HG03175 (cell line): ENCODE data around the gene WAC.
"Not testable (repeated sequence)": the region's sequence is repeated elsewhere in the genome, so short reads cannot be mapped to it uniquely, and the experiment has no call there.

Experiments used
- ATAC-seq: cut with Tn5 transposase; IDR thresholded peaks from one replicate; pipeline ENCODE4 v1.9.1; 2021; ENCODE audit warnings: mild to moderate bottlenecking, moderate library complexity; ENCODE audit not compliant: unreplicated experiment

Gene WAC

DNA sequence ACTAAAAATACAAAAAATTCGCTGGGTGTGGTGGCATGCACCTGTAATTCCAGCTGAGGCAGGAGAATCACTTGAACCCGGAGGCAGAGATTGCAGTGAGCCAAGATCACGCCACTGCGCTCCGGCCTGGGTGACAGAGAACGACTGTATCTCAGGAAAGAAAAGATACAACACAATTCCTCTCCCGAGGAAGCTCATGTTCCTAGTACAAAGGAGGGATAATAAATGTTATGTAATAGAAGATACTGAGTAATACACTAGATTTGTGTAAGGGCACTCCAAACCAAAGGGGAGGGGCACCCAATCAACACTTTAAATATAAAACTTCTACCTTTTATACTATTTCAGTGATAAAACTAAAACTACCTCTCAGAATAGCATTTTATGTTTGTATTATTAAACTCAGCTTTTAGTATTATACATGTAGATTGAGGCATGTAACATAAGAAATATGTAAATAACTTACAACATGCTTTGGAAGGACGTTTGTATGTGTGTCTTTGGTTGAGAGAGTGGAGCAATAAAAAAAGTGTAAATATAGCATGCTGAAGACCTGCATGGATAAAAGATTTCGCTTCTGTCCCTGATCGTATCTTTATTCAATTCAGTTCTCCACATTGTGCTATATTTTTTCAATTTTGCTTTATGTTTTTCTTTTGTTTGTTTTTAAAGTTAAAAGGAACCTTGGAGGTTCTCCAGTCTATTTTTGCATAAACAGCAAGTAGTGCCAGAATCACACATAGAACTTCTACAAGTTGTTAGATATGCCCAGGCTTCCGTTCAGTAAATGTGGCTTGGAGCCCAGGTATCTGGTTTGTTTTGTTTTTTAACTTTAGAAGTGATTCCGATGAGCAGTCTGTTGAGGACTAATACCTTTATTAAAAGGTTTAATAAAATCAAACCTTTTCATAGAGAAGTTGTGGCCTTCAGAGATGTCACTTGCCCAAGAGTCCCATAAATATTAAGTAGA is 71.9 kb downstream of the WAC start:
- ATAC-seq: no peak

DNA sequence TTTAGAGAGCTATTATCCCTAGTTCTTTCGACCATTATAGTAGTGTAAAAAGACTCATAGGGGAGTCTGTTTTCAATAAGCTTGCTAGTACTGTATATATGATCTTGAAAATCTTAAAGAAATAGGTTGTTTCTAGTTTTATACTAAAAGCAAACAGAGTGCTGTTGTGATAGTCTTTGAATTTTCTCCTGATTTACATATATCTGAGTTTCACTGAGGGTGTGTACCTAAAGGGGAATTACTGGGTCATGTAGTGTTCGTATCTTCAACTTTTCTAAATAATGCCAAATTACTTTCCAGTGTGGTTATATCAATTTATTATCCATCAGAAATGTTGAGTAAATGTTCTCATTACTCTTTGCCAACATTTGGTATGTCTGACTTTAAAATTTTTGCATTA is 73.7 kb downstream of the WAC start:
- no peak for ATAC-seq

DNA sequence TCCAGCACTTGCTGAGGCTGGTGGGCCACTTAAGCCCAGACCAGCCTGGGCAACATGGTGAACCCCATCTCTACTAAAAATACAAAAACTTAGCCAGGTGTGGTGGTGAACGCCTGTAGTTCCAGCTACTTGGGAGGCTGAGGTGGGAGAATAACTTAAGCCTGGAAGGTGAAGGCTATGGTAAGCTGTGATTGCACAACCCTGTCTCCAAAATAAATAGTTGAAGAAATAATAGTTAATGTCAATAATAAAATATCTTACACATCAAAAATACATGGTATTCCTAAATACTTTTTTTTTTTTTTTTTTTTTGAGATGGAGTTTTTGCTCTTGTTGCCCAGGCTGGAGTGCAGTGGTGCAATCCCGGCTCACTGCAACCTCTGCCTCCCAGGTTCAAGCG is 76.7 kb downstream of the WAC start:
- not testable (repeated sequence) for ATAC-seq

DNA sequence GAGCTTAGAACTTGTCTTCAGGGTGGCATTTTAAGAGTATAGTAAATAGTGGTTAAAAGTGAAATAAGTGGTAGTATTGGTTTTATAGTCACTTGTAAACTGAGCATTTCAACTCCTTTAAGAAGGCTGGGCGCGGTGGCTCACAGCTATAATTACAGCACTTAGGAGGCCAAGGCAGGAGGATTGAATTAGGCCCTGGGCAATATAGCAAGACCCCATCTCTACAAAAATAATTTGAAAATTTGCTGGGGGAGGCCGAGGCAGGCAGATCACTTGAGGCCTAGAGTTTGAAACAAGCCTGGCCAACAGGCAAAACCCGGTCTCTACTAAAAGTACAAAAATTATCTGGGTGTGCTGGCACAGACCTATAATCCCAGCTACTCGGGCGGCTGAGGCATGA is 80.0 kb downstream of the WAC start:
- ATAC-seq: no peak

DNA sequence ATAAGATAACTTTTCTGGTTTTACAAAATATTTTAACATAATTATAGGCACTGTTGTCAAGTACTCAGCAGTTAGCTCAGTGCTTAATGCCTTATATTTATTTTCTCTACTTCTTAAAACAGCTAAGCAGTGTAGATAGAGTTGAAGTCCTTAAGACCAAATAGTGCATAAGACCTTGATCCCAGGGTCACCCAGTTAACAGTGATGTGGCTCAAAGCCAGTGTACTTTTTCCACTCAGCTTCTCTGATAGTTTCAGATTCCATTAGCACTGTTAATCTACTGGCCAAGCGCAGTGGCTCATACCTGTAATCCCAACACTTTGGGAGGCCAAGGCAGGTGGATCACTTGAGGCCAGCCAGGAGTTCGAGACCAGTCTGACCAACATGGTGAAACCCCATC is 83.6 kb downstream of the WAC start:
- ATAC-seq: no peak

DNA sequence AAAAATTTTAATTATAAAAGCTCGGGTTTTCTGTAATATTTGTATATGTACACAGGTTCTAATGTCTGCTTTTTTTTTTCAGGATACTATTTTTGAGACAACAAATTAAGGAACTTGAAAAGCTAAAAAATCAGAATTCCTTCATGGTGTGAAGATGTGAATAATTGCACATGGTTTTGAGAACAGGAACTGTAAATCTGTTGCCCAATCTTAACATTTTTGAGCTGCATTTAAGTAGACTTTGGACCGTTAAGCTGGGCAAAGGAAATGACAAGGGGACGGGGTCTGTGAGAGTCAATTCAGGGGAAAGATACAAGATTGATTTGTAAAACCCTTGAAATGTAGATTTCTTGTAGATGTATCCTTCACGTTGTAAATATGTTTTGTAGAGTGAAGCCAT is 86.5 kb downstream of the WAC start:
- no peak for ATAC-seq

DNA sequence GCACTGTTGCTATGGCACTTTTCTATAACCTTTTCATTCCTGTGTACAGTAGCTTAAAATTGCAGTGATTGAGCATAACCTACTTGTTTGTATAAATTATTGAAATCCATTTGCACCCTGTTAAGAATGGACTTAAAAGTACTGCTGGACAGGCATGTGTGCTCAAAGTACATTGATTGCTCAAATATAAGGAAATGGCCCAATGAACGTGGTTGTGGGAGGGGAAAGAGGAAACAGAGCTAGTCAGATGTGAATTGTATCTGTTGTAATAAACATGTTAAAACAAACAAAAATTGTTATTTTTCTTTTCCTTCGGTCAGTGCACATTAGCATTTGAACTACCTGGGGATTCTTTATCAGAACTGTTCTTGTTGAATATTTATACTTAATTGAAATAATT is 87.3 kb downstream of the WAC start:
- no peak for ATAC-seq

DNA sequence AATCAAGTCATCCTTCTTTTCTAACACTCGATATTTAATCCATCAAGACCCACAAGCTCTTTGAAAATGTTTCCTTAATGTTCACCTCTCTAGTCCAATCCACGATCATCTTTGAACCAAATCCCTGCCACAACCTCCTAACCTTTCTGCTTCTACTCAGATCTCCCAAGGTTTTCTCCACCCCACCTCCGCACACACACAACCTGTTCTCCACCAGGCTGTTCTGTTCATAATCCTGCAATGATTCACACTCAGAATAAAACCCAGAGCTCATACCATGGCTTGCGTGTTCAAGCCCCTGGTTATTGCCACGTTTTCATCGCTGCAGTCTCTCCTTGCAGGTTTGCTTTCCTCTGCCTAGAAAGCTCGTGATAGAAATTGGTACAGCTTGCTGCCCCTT is 90.6 kb downstream of the WAC start:
- no peak for ATAC-seq

DNA sequence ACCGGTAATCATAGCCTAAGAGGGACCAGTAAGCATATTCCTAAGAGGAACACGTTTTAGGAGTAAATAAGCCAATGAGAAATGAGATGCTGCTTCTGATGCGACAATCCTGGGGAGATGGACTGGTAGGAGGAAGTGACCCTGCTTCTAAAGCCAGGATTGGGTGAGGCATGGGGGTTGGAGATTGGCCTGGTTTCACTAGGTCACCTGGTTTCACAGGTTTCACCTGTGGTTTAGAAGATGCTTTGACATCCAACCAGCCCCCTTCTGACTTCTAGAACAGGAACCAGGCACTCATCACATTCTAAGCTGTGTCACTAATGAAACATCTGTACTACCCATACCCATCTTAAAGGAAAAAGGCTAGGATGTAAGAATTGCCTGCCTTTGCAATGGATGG is 91.4 kb downstream of the WAC start:
- peak; percentile 55 for ATAC-seq

DNA sequence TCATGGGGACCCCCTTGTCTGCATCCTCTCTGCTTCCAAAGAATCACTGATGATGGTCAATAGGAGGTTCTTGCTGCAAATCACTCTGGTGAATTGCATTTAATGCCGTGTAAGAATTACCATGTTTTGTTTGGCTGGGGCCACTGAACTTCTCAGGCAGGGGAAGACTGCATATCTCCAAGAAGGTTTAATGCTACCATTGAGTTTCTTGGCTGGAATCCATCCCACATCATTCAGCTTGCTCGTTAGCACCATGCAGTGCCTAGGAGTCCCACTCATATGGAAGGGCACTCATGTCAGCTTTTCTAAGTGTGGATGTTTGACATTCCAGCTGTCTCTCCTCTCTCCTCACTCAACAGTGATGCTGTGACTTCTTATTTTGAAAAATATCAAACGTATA is 94.2 kb downstream of the WAC start:
- ATAC-seq: no peak

DNA sequence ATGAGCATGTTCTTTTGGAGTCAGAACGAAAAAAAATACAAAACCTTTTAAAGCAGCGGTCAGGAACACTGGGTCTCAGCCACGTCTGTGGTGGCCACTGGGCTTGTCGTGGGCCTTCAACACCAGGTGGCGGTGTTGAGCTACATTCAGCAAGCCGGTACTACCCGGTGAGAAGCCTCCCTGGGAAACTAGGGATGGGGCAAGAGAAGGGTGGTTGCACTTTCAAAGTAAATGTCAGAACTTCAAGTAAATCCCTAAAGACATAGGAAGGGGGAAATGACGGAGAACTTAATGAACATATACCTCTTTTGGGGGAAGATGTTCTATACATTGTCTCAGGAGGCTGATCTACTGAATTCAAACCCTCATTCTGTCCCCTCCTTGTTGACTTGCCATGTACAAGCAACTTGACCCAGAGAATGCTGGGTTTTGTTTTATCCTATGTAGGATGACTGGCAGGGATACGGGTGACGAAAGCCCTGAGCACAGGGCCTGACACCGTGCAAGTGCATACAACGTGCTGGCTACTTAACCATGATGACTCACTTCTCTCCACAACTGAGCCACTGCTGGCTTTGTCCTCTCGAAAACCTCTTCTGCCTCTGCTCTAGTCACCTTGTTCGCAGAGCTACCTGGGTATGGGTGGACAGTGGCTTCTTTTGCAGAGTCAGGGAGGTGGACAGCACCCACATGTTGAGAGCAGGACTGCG is 95.4 kb downstream of the WAC start:
- peak; percentile 64 for ATAC-seq

DNA sequence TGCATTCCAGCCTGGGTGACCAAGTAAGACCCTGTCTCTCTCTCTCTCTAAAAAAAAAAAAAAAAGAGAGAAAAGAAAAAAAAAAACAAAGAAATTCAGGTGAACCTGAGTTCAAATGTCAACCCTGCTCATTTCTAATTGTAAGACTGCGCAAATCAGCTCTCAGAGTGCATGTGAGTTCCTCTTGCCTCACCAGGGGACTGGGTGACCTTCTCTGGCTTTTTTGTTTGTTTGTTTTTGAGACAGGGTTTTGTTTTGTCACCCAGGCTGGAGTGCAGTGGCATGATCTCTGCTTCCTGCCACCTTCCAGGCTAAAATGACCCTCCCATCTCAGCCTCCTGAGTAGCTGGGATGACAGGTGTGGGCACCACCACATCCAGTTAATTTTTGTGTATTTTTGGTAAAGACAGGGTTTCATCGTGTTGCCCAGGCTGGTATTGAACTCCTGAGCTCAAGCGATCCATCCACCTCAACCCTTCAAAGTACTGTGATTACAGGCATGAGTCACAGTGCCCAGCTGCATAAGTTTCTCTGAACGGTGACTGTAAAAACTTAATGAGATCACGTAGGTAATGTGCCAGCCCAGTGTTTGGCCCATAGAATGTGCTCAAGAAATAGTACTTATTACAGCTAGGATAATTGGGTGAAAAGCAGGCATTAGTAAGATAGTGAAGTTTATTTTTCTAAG is 99.1 kb downstream of the WAC start:
- ATAC-seq: no peak

DNA sequence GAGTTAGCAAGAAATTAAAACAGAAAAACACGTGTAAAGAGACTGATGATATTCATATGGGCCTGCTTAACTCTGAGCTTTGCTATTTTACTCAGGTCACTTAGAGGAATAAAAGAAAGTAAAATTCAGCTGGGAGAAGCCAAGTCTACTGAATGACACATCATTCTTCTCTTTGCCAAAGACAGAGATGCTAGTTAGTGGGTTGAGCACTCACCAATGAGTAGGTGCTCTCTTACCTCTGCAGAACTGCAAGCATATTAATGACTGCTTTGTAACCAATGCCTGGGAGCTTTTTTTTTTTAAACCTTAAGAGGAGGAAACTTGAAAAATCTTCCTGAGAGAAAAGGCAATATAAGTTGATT is 99.6 kb downstream of the WAC start:
- no peak for ATAC-seq

DNA sequence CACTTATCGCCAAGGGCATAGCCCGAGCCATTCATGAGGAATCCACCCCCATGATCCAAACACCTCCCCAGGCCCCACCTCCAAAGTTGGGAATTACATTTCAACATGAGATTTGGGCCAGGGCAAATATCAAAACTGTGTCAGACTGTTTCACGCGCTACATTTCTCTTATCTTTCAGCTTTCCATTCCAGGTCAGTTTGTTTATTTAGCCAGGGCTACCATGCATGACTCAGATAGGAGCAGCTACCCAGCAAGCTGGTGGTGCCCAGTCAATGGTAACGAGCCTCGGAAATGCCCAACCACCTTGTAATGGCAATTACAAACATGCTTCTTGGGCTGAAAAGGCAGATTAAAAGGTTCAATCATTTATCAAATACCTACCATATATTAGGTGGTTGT is 100.8 kb downstream of the WAC start:
- no peak for ATAC-seq

DNA sequence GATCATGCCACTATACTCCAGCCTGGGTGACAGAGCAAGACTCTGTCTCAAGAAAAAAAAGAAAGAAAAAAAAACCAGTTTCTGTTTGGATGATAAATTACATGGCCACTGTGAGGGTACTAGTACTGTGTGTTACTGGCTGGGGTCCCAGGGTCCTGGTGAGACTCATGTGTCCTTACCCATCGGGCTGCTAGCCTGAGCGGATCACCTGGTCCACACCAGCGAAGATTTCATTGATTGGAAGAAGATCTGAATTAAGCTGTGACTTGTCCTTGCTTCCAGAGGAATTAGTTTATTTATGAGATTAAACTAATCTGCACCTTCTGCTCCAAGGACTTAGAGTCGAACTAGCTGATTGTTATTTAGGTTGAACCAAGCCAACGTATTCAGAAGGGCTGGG is 104.4 kb downstream of the WAC start:
- ATAC-seq: no peak

DNA sequence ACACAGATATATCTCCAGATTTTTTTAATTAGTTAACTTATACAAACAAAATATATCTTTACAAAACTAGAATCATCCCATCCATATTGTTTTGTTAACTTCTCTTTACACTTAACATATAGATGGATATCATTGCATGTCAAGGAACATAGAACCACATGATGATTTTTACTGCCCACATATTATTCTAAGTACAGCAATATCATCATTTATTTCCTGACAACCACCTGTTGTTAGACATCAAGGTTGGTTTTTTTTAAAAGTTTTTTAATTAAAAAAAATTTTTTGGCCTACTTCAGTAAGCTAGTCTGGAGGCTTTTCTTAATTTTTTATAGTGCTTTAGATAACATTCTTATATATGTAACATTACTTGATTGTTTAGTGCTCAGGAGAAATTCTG is 105.5 kb downstream of the WAC start:
- no peak for ATAC-seq

DNA sequence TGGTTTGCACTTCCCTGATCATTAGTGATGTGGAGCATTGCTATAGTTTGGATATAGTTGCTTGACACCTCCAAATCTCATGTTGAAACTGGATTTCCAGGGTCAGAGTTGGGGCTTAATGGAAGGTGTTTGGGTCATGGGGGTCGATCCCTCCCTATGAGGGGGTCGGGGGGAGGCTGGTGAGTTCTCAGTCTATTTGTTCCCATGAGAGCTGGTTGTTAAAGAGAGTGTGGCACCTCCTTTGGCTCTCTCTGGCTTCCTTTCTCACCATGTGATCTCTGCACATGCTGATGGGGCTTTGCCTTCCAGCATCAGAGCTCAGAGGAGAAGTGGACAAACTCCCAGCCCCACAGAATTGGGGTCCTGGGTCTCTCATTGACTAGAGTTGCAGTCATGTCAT is 107.6 kb downstream of the WAC start:
- ATAC-seq: no peak

DNA sequence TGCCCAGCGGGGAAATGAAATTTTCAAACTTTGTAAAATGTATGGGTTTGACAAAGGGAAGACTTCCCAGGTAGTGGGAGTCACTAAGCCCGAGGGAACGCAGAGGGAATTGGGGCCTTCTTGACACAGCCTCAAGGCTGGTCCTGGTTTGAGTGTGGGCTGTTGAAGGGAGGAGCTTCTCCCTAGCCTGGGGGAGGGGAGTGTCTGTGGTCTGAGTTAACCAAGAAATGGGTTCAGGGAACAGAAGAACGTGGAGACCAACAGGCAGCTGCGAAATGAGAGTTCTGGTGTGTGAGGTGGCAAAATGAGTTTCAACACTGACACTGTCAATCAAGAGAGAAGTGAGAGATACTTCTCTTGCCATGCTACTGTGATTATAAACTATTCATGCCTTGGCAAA is 111.7 kb downstream of the WAC start:
- no peak for ATAC-seq

DNA sequence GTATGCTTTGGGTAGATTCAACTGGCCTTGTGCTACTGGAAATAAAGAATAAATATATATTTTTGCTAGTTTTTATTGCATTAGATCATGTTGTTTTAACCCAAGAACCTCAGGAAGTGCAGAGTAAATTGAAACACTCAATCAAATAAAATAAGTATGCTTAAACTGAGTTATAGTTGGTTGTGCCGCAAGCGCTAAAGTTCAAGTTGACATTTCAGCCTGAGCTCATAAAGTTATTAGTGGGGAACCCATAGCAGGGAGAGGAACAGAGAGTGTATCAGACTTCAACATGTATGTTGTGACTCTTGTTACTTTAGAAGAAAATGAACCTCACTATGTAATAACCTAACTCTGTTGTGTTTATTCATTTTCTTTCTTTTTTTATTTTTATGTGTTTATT is 119.2 kb downstream of the WAC start:
- no peak for ATAC-seq

DNA sequence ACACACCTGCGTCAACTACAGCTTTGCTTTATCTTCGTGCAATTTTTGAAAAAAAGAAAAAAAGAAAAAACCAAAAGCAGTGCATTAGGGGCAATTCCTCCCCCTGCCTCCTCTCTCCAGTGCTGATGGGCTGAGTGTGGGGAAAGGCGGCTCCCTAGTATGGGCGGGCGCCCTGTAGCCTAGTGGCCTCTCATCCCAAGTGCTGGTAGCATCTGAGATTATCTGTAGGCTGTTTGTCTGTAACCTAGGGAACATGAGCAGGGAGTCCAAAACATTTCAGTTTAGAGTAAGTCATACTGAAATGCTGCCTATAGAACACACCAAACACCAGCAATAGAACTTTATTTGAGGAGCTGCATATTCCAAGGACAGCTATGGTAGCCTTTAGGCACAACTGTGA is 119.8 kb downstream of the WAC start:
- no peak for ATAC-seq

DNA sequence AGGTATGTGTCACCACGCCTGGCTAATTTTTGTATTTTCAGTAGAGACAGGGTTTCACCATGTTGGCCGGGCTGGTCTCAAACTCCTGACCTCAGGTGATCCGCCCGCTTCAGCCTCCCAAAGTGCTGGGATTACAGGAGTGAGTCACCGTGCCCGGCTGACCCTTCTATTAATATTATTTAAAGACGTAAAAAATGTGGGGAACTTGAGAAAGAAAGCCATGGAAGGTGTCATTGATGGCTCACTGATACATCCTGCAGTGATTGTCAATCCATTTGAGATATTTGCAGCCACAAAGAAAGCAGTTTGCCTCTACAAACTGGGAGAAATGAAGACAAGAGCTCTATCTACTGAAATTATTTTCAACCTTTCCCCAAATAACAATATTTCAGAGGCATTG is 125.9 kb downstream of the WAC start:
- ATAC-seq: not testable (repeated sequence)

DNA sequence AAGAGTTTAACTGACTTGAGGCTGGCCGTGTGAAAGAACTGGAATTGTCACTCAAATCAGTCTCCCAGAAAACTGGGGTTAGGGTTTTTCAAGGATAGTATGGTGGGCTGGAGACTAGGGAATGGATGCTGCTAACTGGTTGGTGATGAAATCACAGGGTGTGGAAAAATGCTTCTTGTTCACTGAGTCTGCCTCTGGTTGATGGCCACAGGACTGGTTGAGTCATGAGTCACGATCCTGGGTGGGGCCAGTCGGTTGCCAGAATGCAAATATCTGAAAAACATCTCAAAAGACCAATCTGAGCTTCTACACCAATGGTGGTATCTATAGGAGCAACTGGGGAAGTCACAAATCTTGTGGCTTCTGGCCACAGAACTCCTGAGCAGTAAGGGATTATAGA is 128.1 kb downstream of the WAC start:
- ATAC-seq: no peak
